Measurements from ENCODE around the gene SPINK6. TPM values are rescaled to one million over a fixed set of nuclear protein-coding genes. Genes with fewer than 3 reads are reported as not detected.

Gene SPINK6, protein sequence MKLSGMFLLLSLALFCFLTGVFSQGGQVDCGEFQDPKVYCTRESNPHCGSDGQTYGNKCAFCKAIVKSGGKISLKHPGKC
- total RNA-seq: not detected in 2 replicates

DNA sequence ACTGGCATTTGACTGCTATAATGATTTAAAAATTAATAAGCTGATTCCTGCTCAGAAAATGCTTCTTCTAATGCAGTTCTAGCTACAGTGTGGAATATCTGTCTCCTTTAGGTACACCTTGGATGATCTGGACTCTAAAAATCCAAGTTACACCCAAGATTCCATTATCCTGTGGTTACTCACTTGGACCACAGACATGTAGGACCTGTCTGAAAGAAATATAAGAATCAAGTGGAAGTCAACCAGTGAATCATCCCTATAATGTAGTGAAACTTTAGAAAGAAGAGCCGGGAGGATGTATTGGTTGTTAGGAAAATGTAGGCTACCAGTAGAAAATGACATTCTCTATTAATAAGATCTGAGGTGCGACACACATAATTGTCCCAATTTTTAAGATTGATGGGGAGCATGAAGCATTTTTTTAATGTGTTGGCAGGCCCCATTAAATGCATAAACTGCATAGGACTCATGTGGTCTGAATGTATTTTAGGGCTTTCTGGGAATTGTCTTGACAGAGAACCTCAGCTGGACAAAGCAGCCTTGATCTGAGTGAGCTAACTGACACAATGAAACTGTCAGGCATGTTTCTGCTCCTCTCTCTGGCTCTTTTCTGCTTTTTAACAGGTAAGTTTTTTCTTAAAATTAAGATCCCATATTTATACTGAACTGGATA lies at the start of gene SPINK6:
SPINK6 (plus strand) TSS at position 512 of the 673 bp plus-strand sequence; CDS start at position 567, 55 bp downstream.

GRCh38 chr5:148168246-148168645 lies 34.6 kb upstream of the SPINK6 start, which contains the start of gene SPINK14:
Gene SPINK14 (plus strand): TSS chr5:148168546. CDS start chr5:148169733, 1,187 bp downstream.

DNA sequence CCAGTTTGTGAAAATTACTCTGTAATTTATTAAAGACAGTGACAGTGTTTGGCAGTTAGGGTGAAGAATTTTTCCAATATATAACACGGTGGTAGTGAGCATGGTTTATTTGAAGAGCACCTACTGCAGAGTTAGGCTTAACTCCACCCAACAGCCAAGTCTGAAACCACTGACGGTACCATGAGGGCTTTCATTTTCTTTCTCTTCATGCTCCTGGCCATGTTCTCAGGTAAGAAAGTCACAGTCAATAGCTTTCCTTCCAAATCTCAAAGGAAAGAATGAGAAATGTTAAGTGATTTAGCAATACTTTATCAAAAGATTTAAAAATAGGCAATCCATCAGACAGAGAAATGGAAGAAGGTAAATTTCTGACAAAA lies 35.6 kb downstream of the SPINK6 start, which contains the start of gene MARCOL:
MARCOL (plus strand) TSS at position 108 of the 377 bp plus-strand sequence; CDS start at position 181, 73 bp downstream.

Small RNA genes lying within 50 kb of the gene (small RNA-seq; reads per million reads assigned to genes)
- gene HMGN1P16: not detected

Other genes with a start within 250 kb of the SPINK6 start
- gene SPINK5, start 139.1 kb upstream of the SPINK6 start, total RNA-seq: not detected in 2 replicates
- not detected in 2 replicates for gene SPINK14, start 34.5 kb upstream of the SPINK6 start, total RNA-seq
- not detected in 2 replicates for gene MARCOL, start 35.5 kb downstream of the SPINK6 start, total RNA-seq
- gene SPINK13, start 65.8 kb downstream of the SPINK6 start, total RNA-seq: 0.26 and 1.4 TPM in 2 replicates
- gene SPINK7, start 109.4 kb downstream of the SPINK6 start, total RNA-seq: not detected in 2 replicates
- gene SPINK9, start 132.5 kb downstream of the SPINK6 start, total RNA-seq: not detected in 2 replicates
- 90.0 and 91.5 TPM in 2 replicates for gene FBXO38, start 180.9 kb downstream of the SPINK6 start, total RNA-seq

All from articular chondrocyte of knee joint (primary cell).